HK-2 (cell line): ENCODE measurements around the gene GSC.
"Not testable (repeated sequence)": the region's sequence is repeated elsewhere in the genome, so short reads cannot be mapped to it uniquely, and the experiment has no call there.

Source experiments
- DNase-seq: peaks from one replicate; pipeline ENCODE4 v3.0.0-alpha.2; 2018; ENCODE audit not compliant: unreplicated experiment

Gene GSC

DNA sequence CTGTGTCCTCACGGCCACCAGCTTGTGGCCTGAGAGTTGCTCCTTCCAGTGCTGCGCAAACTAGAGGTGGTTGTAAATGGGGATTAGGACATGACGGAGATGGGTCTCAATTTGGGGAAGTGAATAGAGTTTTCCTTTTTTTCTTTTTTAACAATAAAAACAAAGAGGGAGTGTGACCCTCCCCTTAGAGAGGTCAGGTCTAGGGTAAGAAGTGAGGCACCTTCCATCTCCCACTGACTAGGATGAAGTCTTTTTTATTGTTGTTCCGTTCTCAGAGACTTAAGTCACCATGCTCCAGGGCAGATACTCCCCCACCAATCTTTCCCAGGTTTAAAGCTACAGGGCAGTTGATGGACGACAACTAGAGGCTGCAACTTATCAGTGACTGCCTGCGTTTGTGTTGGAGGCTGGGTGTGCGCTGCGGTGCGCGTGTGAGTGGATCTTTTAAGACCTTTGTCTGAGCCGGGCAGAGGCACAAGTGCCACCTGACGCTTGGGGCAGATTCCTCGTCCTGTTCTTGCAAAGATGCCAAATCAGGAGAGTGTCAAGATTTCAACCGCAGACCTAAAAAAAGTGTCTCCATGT lies 2.1 kb upstream of the GSC start:
- no peak for DNase-seq

DNA sequence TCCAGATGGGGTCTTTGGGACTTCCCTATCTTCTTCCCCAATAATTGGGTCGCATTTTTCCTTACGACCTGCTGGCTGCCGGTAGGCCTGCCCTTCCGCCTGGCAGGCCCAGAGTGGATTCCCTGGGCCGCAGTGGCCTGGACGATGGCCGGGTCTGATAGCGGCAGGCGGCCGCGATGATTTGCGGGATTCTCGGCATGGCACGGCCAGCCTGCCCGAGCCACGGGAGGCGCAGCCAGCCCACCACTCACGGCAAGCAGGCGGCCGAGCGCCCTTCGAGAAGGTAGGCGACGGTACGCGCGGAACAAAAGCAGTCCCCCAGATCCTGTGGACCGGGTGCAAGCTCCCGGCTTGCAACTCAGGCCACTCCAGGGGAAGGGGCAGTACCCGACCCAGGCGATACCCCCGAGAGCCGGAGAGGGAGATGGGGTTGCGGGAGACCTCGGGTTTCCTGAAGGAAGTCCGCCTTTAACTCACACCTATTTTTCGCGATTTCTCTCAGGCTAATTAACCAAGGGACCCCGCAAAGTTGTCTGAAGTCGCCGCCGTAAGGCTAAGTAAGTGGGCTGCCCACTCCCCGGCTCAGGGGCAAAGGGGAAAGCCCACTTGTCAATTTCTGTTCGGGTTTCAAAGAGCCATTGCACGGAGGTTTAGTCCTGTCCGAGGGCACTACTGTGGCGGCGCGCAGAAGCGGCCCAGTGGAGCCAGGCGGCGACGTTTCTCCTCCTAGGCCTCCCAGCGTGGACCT lies 1.4 kb upstream of the GSC start:
- DNase-seq: no peak

DNA sequence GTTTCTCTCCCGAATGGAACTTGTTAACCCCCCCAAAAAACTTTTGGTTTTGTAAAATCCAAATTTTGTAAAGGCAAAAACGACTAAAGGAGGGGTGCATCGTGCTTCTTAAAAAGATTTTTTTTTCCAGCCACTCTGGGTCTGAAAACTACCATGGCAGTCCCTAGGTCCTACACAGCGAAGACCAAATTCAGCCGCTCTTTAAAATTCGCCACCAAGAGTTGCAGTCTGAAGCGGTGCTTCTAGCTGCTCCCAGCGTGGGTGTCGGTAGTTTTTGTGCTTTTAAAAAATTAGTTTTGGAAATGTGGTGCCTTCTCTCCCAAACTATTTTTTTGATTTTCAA lies 873 bp upstream of the GSC start:
- DNase-seq: no peak

DNA sequence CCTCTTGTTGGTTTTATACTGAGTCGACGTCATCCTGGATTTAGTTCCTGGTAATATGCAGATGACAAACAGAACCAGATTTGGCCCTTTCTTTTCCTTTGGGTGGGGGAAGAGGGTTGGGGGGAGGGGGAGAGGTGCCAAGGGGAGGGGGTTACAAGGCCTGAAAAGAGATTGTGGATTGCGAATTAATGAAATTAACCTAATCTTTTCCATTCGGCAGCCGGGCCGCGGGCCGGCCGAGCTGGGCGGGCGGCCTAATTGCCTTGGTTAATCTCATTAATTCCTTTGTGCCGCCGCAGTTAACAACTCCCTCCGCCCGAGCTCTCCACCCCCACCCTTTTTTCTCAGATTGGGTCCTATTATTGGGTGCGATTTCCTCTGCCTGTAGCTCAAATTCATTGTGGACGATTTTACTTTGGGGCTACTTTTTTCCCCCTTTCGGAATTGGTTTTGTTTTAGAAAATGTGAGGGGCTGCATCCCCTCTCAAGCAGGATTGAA lies 387 bp upstream of the GSC start:
- no peak for DNase-seq

DNA sequence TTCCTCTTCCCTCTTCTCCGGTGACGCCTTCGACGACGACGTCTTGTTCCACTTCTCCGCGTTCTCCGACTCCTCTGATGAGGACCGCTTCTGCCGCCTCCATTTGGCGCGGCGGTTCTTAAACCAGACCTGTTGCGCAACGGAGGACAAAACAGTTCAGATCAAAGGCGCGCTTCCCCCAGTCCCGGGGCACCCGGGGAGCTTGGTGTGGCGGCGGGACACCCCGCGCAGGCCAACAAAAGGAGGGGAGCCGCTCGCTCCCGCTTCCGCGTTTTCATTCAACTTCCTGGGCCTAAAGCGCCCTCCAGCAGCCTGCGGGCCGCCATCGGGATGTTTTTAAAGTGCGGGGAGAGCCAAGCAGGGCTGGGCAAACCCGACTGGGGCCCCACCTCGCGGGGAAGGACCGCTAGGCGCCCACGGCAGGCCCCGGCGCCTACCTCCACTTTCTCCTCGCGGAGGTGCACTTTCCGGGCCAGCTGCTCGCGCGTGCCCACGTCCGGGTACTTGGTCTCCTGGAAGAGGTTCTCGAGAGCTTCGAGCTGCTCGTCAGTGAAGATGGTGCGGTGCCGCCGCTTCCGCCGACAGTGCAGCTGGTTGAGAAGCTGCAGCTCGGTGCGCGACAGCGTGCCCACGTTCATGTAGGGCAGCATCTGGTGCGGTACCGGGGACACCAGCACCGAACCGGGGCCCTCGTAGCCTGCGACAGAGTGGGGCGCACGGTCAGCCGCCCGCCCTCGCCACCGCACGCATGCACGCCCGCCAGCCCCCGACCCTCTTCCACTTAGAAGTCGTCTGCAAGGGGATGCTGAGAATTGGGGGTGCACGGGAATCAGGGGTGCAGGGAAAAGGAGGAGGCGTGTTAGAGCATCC lies 1.2 kb downstream of the GSC start:
- no peak for DNase-seq

DNA sequence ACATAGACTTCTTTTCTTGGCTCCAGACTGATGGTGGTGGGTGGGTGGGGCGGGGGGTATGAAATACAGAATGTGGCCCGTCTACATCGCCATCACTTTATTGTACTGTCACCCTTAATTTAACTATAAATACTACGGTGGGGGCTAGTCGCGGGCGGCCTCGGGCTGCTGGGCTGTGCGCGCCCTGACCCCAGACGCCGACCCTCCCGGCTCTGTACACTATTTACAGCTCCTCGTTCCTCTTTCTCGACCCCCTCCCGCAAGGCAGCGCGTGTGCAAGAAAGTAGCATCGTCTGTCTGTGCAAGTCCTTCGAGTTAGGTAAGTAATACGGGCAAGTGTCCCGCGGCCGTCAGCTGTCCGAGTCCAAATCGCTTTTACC lies 1.8 kb downstream of the GSC start:
- DNase-seq: no peak

DNA sequence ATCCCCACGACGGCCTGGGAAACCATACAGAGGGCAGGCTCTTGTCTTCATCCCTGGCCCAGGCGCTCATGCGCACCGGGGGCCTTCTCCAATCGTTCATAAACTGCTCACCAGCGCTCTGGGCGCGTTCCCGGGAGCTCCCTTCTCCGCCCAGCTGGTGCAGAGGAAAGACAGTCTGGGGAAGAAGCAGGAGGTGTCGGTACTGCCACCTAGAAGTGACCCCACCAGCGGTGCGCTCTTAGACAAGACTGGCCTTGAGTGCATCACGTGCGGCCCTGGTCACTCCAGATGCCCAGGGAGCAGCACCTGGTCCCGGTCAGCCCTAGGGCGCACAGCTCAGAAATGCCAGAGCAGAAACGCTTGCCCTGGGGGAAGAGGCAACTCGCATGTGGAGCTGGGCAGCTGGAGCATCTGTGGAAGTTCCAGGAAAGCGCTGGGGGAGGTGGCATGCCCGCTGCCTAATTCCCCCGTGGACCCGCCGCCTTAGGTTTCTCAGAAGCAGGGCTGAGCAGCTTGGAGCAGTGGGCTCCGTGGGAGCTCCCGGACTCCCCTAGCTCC lies 2.5 kb downstream of the GSC start:
- no peak for DNase-seq

DNA sequence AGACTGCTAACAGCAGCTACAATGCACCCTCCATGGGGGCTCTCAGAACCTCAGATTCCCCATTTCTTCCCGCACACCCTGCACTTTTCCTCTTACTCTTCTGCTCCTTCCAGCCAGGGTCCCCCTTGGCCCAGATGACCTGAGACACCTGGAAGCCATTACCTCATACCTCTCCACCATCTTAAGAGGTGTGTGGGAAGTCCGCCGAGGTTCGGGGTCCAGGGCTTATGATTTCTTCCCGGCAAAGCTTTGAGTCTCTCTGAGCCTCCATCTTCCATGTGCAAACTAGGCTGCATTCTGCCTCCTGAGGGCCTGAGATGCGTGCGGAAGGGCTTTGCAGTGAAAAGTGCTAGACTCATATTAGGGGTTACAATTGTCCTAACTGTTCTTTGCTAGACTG lies 5.3 kb downstream of the GSC start:
- no peak for DNase-seq

DNA sequence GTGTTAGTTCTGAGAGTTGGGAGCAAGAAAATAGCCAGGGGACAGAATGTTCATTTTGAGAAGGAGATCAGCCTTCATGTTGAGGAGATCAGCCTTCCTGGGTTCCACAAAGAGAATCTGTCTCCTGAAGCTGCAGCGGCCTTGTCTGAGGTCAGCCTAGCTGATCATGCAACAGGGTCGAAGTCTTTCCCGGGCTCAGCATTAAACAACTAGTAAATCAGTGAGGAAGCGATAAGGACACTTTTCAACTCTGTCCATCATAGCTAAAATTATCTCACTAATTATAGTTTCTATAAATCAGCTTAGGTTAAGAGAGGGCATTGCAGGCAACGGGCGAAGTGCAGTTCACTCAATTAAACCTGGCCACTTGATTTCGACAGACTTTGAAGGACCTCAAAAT lies 7.5 kb downstream of the GSC start:
- no peak for DNase-seq

DNA sequence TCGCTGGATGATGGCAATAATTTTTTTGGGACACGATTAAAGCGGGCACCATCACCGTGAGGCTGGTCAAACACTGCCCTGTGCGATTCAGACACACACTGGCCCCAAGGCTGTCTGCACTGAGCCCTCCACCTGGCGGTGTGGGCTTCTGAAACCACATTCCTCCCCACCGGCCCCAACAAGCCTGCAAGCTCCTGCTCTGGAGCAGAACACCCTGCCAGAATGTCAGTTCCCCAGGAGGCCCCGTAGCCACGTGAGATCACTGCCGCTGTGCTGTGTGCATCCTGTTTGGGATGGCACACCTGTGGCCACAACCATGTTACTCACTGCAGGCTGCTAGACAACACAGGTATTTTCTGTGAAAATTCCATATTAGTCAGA lies 7.9 kb downstream of the GSC start:
- no peak for DNase-seq

DNA sequence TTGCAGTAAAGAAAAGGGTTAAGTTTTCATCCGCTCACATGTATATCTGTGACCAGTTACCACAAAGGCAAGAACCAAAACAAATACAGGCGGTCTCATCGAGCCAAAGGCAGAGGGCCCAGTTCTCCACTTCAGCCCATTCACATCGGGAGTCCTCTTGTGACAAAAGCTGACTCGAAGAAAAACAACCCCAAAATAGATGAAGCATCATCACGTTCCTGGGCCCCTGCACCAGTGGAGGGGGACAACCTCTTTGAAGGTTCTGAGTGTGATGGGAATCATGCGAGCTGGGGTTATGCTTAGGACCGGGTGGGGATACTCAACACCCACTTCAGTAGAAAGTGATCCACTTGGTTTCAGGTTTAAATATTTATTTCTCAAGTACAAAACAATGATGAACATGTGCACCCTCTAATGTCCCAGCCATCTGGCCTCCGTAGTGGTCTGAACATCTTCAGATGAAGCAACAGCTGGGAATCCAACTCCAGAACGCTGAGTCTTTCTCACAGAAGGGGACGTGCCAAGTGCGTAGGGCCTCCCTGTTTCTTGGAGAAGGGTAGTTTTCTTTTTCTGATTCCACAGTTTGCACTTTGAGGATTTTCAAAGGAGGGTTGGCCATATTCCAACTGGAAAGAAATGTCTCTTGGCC lies 8.4 kb downstream of the GSC start:
- DNase-seq: no peak

DNA sequence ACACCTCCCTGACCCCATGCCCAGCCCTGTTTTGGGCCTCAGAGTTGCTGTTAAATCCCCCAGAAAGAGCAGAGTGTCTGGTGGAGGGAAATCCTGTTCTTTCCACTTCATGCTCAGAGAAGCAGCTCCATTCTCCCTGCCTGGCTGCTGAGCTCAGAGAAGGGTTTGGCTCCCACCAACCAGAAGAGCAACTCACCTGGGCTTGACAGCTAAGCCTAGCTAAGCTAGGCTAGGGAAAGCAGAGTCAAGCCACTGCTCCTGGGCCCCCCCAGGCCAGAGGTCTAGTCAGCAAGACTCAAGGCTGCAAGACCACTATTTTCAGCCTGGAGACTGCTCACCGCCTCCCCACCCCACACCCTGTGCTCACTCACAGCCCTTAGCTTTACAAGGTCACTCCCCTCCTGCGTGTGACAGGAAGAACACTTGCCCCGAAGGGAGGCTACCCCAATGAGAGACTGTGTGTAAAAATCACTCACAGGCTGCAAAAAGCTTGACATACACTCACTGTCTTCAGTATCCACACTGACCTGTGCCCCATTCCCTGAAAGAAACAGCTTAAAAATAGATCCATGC lies 13.5 kb downstream of the GSC start:
- DNase-seq: no peak

DNA sequence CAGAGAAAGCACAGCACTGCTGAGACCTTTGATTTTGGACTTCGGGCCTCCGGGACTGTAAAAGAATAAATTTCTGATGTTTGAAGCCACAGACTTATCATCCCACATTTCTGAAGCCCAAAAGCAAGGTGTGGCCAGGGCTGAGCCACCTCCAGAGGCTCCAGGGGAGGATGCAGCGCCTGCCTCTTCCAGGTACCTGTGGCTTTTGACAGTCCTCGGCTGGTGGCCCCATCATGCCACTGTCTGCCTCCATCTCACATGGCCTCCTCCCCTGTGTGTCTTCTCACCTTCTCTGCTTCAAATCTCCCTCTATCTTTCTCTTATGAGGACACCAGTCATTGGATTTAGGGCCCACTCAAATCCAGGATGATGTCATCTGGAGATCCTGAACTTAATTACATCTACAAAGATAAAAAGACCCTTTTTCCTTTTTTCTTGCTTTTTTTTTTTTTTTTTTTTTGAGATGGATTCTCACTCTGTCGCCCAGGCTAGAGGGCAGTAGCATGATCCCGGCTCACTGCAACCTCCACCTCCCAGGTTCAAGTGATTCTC lies 15.4 kb downstream of the GSC start:
- DNase-seq: no peak

DNA sequence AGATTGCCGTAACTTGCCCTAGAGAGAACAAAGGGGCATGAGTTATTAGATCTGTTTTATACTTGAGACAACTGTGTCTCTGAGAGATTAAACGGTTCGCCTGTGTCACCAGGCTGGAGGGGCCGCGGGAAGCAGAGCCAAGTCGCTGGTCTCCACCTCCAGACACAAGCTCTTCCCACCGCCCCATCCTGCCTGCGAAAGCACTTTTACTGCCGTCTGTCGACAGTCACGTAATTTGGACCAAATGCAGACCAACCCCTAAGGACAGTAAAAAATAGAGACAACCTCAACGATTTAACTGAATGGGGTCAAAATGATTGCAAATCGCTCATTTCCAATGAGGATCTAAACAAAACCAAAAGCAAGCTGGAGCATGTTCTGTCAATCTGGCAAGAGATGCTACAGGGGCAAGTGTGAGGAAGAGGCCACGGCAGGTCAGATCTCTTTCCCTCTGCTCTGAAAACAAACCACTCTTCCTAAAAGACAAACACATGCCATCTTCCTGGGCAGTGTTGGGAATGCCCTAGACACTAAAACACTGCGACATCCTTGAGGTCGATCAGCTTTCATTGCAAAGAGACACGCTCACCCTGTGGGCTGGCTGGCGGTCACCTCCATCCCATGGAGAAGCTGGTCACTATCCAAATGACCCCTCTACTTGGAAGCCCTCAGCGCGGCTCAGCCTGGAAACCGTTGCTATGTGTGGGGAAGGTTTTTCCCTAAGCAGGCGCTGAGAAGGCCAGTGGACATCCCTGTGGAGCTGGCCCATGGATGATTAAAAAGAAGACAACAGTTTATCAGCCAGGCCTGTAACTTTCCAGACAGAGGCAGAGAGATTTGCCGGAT lies 17.1 kb downstream of the GSC start:
- no peak for DNase-seq

DNA sequence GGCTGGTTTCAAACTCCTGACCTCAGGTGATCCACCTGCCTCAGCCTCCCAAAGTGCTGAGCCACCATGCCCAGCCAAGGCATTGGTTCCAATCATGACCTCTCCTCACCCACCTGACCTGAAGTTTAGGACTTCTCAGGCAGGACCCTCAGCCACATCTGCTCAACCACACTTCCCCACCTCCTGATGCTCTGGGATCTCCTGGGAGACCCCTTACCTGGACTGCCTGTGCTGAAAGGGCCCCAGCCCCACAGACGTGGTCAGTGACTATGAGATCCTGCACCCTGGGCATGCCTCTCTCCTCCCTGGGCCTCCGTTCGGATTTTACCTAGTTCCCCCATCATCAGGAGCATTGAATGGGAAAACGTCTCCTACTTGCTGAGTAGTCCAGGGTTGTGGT lies 18.0 kb downstream of the GSC start:
- no peak for DNase-seq

DNA sequence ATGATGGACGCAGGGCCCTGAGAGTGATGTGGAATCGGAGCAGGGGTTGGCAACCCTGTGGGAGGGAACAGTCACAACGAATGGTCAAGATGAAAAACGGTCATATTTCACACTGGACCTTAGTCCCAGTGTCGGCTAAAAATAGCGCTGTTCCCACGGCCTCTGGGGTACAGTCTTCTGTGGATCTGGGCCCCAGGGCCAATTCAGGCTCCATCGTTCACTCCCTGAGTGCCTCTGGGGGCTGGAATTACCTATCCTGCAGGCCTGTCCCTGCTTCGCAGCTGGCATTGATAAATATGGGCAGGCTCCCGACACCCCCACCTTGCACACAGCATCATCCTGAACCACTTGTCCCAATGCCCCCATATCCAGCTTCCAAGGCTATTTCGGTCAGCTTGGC lies 18.6 kb downstream of the GSC start:
- no peak for DNase-seq

DNA sequence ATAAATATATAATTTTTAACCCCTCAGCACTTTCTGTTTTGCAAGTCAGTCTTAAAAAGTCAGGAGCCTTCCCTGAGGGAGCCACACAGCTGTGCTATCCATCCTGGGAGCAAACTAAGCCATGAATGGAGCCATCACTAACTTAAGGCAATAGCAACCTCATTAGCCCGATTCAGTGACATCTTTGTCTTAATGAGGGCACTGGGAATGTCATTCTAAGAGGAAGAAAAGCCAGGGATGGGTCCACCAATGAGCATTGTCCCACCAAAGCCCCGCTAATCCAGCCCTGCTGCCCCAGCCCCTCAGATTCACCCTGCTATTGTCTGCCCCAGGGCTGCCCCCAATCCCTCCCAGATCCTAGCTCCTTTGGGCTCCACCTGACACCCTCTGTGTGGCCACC lies 19.5 kb downstream of the GSC start:
- no peak for DNase-seq

DNA sequence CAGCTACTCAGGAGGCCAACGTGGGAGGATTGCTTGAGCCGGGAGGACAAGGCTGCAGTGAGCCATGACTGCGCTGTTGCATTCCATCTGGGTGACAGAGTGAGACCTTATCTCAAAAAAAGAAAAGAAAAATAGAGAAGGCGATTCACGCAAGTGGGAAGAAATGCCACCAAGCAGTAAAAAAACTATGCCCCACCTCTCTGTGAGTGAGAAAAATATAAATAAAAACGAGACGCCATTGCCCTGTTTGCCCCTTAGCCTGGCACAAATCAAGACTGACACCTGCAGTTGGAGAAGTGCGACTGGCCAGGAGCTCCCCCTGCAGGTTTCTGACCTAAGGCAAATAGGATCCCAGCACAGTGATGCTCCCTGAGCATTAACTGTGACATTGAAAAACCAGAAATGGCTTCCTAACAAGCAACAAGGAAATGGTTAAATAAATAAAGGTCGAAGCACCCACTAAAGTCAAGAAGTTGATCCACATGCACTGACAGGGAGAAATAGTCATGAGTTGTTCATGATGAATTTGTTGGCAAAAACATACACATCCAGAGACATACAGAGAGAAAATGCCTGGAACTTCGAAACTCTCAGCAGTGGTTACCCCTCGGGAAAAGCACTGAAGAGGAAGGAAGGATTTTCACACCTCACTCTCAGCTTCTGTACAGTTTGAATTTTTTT lies 21.1 kb downstream of the GSC start:
- DNase-seq: peak; percentile 24

DNA sequence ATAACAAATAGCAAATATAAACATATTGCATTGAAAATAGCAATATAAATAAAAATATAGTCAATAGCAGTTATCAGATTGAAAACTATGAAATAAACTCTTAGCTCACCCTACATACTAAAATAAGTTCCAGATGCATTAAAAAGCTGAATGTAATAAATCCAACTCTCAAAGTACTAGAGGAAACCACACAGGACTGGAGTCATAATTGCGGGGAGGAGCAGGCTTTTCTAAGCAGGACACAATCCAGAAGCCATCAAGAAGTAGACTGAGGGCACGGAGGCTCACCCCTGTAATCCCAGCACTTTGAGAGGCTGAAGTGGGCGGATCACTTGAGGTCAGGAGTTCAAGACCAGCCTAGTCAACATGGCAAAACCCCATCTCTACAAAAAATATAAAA lies 22.2 kb downstream of the GSC start:
- no peak for DNase-seq

DNA sequence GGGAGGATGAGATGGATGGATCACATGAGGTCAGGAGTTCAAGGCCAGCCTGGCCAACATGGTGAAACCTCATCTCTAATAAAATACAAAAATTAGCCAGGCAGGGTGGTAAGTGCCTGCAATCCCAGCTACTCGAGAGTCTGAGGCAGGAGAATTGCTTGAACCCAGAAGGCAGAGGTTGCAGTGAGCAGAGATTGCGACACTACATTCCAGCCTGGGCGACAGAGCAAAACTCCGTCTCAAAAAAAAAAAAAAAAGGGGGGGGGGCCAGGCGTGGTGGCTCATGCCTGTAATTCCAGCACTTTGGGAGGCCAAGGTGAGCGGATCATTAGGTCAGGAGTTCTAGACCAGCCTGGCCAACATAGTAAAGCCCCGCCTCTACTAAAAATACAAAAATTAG lies 22.8 kb downstream of the GSC start:
- DNase-seq: not testable (repeated sequence)
